GM12801 (cell line): ENCODE results near the gene CPNE9.

ENCODE experiments used
- TF ChIP-seq, protein P1 (sequence below): IDR thresholded peaks from one replicate; pipeline ENCODE4 v1.5.1; 2011; ENCODE audit warnings: control low read depth; ENCODE audit not compliant: insufficient read length; ENCODE audit errors: extremely low read depth

CPNE9 gene, protein sequence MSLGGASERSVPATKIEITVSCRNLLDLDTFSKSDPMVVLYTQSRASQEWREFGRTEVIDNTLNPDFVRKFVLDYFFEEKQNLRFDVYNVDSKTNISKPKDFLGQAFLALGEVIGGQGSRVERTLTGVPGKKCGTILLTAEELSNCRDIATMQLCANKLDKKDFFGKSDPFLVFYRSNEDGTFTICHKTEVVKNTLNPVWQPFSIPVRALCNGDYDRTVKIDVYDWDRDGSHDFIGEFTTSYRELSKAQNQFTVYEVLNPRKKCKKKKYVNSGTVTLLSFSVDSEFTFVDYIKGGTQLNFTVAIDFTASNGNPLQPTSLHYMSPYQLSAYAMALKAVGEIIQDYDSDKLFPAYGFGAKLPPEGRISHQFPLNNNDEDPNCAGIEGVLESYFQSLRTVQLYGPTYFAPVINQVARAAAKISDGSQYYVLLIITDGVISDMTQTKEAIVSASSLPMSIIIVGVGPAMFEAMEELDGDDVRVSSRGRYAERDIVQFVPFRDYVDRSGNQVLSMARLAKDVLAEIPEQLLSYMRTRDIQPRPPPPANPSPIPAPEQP

DNA sequence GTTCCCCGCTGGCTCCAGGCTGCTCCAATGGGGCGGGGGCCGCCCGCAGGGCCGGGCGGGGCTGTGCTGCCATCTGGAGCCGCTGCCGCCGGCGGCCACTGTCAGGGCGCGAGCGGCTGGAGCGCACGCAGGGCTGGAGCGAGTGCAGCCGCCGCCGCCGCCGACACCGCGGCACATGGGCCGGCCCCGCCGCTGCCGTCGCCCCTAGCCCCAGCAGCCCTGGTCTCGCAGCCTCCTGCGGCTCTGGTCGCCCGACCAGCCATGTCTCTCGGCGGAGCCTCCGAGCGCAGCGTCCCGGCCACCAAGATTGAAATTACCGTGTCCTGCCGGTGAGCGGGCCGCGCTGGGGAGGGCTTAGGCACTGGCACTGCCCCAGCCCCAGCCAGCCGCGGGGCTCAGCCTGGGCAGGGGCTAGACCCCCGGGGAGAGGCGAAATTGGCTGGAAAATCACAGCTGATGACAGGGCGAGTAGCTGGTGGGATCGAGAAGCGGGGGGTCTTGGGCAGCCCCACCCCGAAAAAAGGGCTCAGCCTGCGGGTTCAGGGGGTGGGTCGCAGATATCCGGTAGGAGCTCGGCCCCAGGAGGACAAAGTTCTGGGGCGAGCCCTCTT, at the start of gene CPNE9:
CPNE9 (plus strand) TSS at position 98 of the 611 bp plus-strand sequence; CDS start at position 262, 164 bp downstream.
- TF ChIP-seq, protein P1, sequence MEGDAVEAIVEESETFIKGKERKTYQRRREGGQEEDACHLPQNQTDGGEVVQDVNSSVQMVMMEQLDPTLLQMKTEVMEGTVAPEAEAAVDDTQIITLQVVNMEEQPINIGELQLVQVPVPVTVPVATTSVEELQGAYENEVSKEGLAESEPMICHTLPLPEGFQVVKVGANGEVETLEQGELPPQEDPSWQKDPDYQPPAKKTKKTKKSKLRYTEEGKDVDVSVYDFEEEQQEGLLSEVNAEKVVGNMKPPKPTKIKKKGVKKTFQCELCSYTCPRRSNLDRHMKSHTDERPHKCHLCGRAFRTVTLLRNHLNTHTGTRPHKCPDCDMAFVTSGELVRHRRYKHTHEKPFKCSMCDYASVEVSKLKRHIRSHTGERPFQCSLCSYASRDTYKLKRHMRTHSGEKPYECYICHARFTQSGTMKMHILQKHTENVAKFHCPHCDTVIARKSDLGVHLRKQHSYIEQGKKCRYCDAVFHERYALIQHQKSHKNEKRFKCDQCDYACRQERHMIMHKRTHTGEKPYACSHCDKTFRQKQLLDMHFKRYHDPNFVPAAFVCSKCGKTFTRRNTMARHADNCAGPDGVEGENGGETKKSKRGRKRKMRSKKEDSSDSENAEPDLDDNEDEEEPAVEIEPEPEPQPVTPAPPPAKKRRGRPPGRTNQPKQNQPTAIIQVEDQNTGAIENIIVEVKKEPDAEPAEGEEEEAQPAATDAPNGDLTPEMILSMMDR, result no peak

DNA sequence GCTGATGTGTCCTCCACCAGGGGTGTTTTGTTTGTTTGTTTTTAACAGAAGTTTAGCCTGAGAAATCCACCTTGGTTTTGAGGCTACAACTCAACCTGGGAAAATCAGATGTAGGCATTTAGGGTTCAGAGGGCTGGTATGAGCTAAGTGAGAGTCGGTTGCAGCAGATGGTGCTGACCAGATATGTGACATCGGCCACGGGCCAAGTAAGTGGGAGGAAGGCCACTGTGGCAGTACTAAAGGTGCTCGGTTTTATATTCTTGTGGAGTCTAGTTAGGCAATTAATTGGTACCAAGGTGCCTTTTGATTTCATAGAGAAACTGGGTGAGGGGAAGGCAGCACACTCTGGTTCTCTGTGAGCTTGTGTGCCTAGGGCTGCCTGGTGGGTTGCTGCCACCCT, 43.8 kb upstream of the CPNE9 start:
- TF ChIP-seq, protein P1, result no peak

DNA sequence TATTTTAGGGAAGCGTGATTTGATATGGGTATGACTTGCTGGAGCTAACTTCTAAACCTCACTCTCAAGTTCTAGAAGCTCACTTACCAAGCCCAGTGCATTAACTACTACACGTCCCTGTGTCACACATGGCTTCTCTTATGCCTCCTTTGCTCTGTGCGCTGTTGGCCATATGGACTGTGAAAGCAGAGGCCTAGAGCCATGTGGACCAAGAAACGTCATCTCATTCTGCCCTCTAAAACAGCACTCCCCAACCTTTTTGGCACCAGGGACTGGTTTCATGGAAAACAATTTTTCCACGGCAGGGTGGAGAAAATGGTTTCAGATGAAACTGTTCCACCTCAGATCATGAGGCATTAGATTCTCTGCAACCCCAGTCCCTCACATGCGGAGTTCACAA, 42.7 kb upstream of the CPNE9 start:
- TF ChIP-seq, protein P1, result no peak

DNA sequence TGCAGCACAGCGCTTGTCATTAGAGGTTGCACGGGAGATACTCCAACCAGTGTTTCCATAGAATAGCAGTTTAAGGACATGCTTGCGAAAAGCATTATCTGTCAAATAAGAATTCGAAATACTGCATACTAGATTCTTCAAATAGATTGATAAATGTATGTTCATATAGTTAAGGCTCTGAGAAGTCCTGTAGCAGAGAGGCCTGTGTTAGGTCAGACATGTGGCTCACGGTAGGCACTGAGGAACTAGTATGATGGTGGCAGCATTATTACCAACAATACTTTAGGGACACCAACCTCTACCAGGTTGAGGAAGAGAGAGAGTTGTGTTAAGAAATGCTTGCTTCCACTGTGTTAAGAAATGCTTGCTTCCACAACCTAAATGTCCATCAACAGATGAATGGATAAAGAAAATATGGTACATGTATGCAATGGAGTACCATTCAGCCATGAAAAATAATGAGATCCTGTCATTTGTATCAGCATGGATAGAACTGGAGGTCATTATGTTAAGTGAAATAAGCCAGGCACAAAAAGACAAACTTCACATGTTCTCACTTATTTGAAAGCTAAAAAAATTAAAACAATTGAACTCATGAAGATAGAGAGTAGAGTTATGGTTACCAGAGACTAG, 39.4 kb upstream of the CPNE9 start:
- TF ChIP-seq, protein P1, result no peak

DNA sequence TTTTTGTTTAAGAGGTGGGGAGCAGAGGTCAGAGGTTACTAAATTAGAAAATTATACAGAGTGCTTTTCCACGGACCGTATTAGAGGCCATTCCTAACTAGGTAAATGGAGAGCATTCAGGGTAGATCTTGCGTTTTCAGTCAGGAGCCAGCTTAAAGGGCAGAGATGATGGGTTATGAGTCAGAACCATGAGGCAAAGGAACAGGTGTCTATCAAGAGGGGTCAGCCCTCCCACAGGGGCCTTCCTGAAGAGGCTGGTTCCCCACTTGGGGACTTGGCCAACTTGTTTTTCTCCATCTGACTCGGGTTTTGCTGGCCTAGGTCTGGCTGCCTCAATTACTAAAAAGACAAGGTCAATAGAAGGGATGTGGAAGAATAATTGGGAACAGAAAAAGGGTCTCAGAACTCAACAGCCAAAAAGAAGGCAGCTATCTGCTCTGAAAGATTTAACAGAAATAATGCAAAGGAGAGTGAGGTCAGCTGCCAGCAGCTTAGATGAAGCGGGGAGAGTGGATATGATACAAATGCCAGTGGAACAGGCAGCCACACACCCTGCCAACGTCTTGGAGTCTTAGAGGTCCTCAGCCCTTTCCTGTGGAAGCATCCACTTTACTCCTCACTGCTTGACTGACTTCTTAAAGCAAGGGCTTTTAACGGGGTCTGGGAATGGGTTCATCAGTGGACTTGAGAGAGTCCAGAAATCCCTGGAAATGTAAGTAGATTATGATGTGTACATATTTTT, 36.8 kb upstream of the CPNE9 start:
- TF ChIP-seq, protein P1, result no peak

DNA sequence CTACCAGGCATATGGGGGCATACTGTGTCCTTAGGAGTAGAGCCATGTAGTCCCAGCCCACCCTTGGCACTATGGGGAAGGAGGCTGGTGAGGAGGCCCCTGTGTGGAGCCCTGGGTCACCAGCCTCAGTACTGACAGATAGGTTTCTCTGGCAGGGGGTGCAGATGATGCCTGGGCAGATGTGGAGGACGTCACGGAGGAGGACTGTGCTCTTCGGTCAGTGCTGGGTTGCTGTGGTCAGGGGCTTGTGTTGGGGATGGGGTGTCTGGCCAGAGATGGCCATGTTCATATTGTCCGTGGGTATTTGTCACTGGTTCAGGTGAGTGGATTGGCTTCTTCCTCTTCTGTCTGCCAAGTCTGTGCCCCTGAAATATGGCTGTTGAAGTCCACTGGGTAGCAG, 34.4 kb upstream of the CPNE9 start:
- TF ChIP-seq, protein P1, result no peak
